Motor neuron (in vitro differentiated cells): ENCODE results near the gene CFAP99. TPM values are rescaled to one million over a fixed set of nuclear protein-coding genes. Genes with fewer than 3 reads are reported as not detected.

Experiments used
- ATAC-seq, 8 experiments: fragments of 200-7000 bp; cut with Tn5 transposase; replicated peaks in 6 of 8; 2 replicates each; pipeline ENCODE4 v1.8.0; 2021; ENCODE audit warnings: mild to moderate bottlenecking in 8 of 8, moderate library complexity in 8 of 8
- H3K27ac ChIP-seq, 2 donors: fragments of 250-450 bp; sonication (Bioruptor Pico); 2 replicates each; pipeline ENCODE4 v1.9.0; 2021; ENCODE audit warnings: antibody characterized with exemption in 2 of 2, mild to moderate bottlenecking in 2 of 2, moderate library complexity in 1 of 2
- H3K4me1 ChIP-seq, 2 donors: fragments of 250-450 bp; sonication (Bioruptor Pico); replicated peaks in 1 of 2; 2 replicates each; pipeline ENCODE4 v1.6.1; 2021; ENCODE audit warnings: antibody characterized with exemption in 2 of 2, mild to moderate bottlenecking in 2 of 2, moderate library complexity in 1 of 2
- H3K4me3 ChIP-seq, 5 donors: fragments of 250-450 bp; sonication (Bioruptor Pico); 2 replicates each; pipeline ENCODE4 v1.9.0; 2021; ENCODE audit warnings: antibody characterized with exemption in 5 of 5, mild to moderate bottlenecking in 5 of 5, moderate library complexity in 4 of 5
- WGBS, 10 experiments: fragments of 450-650 bp; shearing (Covaris generic); methylation state at CpG; one replicate each; pipeline ENCODE4 v1.0.0; 2022; 5-methylcytosine and 5-hydroxymethylcytosine counted together
- in situ Hi-C, 9 experiments: fragments of 400-800 bp; cut with MboI; loops; one replicate each; pipeline ENCODE4 v1.15.0; 2021; ENCODE audit warnings: low sequenced_read_pairs in 9 of 9, low pct_unique_long_range_greater_than_20kb in 2 of 9; ENCODE audit not compliant: unreplicated experiment in 9 of 9
- total RNA-seq, 8 experiments: library from RNA; unstranded; fragments of 300-600 nt; gene quantifications; 2 replicates each; pipeline versions ENCODE4 v1.2.3 to v1.2.4, GENCODE V29; 2022

The CFAP99 gene
- total RNA-seq, 8 experiments from 2014 or later, result 0.05 to 9.1 (median 0.19) TPM

GRCh38 chr4:2438822-2439718 is 20.3 kb downstream of the CFAP99 start:
- WGBS, 10 experiments, result 61 to 100% (median 80%) methylated on average over 1 to 8 of the region's 16 CpGs; no CpG with 5 or more reads in 2 of the 10 experiments
- ATAC-seq, result no peak
- in situ Hi-C loops, result no loop called here

GRCh38 chr4:2441393-2442174 is 22.8 kb downstream of the CFAP99 start:
- Histone ChIP-seq H3K4me1 (peaks cover 0 to 9% of the 10 kb centered on the region in 2 donors), H3K27ac (no peak overlapping the region), H3K4me3 (no peak overlapping the region)
- WGBS, 10 experiments, result 0 to 100% (median 20%) methylated on average over 1 to 2 of the region's 14 CpGs; no CpG with 5 or more reads in 5 of the 10 experiments
- ATAC-seq, result peak; percentile 39 to 97 (median 66)
- in situ Hi-C loops, result no loop called here

More at GRCh38 chr4:2438822-2439718, 20.3 kb downstream of the CFAP99 start:
- Histone ChIP-seq H3K4me1 (no peaks in the 10 kb centered on the region), H3K27ac (no peak overlapping the region), H3K4me3 (no peak overlapping the region)

GRCh38 chr4:2442175-2442993 is 23.6 kb downstream of the CFAP99 start:
- in situ Hi-C loops, result no loop called here
- no peak overlapping the region for H3K4me3 ChIP-seq
- no peak overlapping the region for H3K27ac ChIP-seq
- peak in 4 of 8 experiments; percentile 7 to 41 (median 10) for ATAC-seq
- H3K4me1 ChIP-seq, result peaks cover 0 to 9% of the 10 kb centered on the region in 2 donors
- WGBS, 10 experiments, result 75 to 100% methylated on average over 2 to 3 of the region's 20 CpGs; no CpG with 5 or more reads in 8 of the 10 experiments

- Histone ChIP-seq H3K4me1 (peaks cover 0 to 9% of the 10 kb centered on the region in 2 donors), H3K4me3 (no peak overlapping the region), H3K27ac (no peak overlapping the region)
- no peak for ATAC-seq
- 93 to 100% methylated on average over 3 of the region's 20 CpGs; no CpG with 5 or more reads in 8 of the 10 experiments for WGBS, 10 experiments
- in situ Hi-C loops, result no loop called here
Observed at GRCh38 chr4:2443061-2443730, 24.4 kb downstream of the CFAP99 start.

- in situ Hi-C loops, result no loop called here
- 86 to 100% (median 100%) methylated on average over 1 to 4 of the region's 7 CpGs; no CpG with 5 or more reads in 6 of the 10 experiments for WGBS, 10 experiments
Observed at GRCh38 chr4:2443956-2444740, 25.4 kb downstream of the CFAP99 start.

GRCh38 chr4:2445130-2445529 is 26.4 kb downstream of the CFAP99 start:
- Histone ChIP-seq H3K4me1 (peaks cover 0 to 9% of the 10 kb centered on the region in 2 donors), H3K4me3 (no peak overlapping the region), H3K27ac (no peak overlapping the region)
- in situ Hi-C loops, result no loop called here
- peak in 2 of 8 experiments; percentile 3 to 6 for ATAC-seq
- 80 to 100% (median 83%) methylated on average over 1 to 7 of the region's 9 CpGs; no CpG with 5 or more reads in 7 of the 10 experiments for WGBS, 10 experiments

More at GRCh38 chr4:2443956-2444740, 25.4 kb downstream of the CFAP99 start:
- Histone ChIP-seq H3K4me3 (no peak overlapping the region), H3K4me1 (peaks cover 0 to 9% of the 10 kb centered on the region in 2 donors), H3K27ac (no peak overlapping the region)
- ATAC-seq, result no peak

- in situ Hi-C loops, result no loop called here
- 0 to 80% (median 79%) methylated on average over 1 to 3 of the region's 6 CpGs; no CpG with 5 or more reads in 4 of the 10 experiments for WGBS, 10 experiments
- no peak overlapping the region for H3K4me3 ChIP-seq
Observed at GRCh38 chr4:2445571-2445970, 26.8 kb downstream of the CFAP99 start.

GRCh38 chr4:2446656-2447564 is 28.2 kb downstream of the CFAP99 start:
- in situ Hi-C loops, result no loop called here
- H3K27ac ChIP-seq, result no peak overlapping the region
- ATAC-seq, result no peak
- WGBS, 10 experiments, result 21 to 92% (median 75%) methylated on average over 2 to 3 of the region's 3 CpGs
- H3K4me1 ChIP-seq, result peaks cover 0 to 9% of the 10 kb centered on the region in 2 donors
- no peak overlapping the region for H3K4me3 ChIP-seq

More at GRCh38 chr4:2445571-2445970, 26.8 kb downstream of the CFAP99 start:
- peaks cover 0 to 9% of the 10 kb centered on the region in 2 donors for H3K4me1 ChIP-seq
- H3K27ac ChIP-seq, result peak overlapping the region in 1 of 2 donors; percentile 46
- ATAC-seq, result peak in 4 of 8 experiments; percentile 18 to 50 (median 33)

GRCh38 chr4:2448589-2448988 is 29.8 kb downstream of the CFAP99 start:
- Histone ChIP-seq H3K4me1 (peaks cover 0 to 9% of the 10 kb centered on the region in 2 donors), H3K27ac (no peak overlapping the region), H3K4me3 (no peak overlapping the region)
- ATAC-seq, result no peak
- WGBS, 10 experiments, result 40 to 100% (median 89%) methylated on average over 1 to 4 of the region's 7 CpGs; no CpG with 5 or more reads in 5 of the 10 experiments
- in situ Hi-C loops, result no loop called here

GRCh38 chr4:2449051-2449450 is 30.3 kb downstream of the CFAP99 start:
- no peak for ATAC-seq
- in situ Hi-C loops, result no loop called here
- Histone ChIP-seq H3K4me1 (peaks cover 0 to 9% of the 10 kb centered on the region in 2 donors), H3K27ac (no peak overlapping the region), H3K4me3 (no peak overlapping the region)
- WGBS, 10 experiments, result 60 to 93% (median 80%) methylated on average over 1 to 3 of the region's 11 CpGs; no CpG with 5 or more reads in 5 of the 10 experiments
